ENCODE results near the gene LNP1. TPM values are rescaled to one million over a fixed set of nuclear protein-coding genes. Genes with fewer than 3 reads are reported as not detected.
A peak's percentile ranks its signal among the peaks of the same experiment; 100 is the strongest.

LNP1 gene
- total RNA-seq, 1 donor = 2.9 TPM

DNA sequence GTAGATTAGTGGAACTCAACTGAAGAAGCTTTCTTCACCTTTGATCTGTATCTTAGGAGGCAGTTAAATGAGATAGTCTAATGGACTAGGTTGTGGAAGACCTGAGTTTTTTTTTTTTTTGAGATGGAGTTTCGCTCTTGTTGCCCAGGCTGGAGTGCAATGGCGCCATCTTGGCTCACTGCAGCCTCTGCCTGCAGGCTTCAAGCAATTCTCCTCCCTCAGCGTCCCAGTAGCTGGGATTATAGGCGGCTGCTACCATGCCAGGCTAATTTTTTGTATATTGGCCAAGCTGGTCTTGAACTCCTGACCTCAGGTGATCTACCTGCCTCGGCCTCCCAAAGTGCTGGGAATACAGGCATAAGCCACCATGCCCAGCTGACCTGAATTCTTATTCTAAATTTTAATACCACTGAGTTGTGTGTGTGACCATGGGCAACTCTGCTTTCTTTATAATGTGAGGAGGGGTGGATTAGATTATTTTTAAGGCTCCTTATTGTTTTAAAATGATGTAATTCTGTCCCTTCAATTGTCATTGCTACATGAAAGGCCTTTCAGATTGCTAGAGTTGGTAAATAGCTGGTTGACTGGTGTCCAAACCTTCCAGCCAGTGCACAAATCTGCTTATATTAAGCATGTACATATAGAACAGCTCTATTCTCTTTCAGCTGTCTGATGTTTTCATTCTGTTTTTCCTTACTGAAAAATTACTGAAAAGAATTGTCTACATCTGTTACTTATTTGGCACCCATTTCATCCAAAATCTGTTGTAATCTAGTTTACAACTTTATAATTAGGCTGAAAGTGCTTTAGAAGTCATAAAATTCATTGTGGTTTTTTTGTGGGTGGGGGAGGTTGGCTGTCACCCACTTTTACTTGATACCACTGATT is 2.3 kb downstream of the LNP1 start:
- Histone ChIP-seq H3K27ac (ENCODE audit: low read depth, low read length) (no peak overlapping the region), H4K20me1 (ENCODE audit: insufficient read depth, low read length) (peaks cover 19% of the 10 kb centered on the region)
- DNase-seq (ENCODE audit: insufficient read length, low spot score, missing footprints) = no peak

DNA sequence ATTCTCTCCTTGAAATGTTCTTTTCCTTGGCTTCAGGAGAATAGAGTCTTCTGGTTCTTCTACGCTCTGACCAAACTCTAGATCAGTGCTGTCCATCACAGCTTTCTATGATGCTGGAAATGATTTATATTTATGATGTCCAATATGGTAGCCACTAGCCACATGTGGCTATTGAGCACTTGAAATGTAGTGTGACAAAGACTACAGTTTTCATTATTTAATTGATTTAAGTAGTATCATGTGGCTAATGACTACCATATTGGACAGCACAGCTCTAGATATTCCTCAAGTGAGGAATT is 2.9 kb downstream of the LNP1 start:
- H3K9me3 ChIP-seq (ENCODE audit: low read depth, low read length) = peaks cover 1% of the 10 kb centered on the region
- no peak overlapping the region for H3K27ac ChIP-seq (ENCODE audit: low read depth, low read length)
- TF ChIP-seq, protein P1, sequence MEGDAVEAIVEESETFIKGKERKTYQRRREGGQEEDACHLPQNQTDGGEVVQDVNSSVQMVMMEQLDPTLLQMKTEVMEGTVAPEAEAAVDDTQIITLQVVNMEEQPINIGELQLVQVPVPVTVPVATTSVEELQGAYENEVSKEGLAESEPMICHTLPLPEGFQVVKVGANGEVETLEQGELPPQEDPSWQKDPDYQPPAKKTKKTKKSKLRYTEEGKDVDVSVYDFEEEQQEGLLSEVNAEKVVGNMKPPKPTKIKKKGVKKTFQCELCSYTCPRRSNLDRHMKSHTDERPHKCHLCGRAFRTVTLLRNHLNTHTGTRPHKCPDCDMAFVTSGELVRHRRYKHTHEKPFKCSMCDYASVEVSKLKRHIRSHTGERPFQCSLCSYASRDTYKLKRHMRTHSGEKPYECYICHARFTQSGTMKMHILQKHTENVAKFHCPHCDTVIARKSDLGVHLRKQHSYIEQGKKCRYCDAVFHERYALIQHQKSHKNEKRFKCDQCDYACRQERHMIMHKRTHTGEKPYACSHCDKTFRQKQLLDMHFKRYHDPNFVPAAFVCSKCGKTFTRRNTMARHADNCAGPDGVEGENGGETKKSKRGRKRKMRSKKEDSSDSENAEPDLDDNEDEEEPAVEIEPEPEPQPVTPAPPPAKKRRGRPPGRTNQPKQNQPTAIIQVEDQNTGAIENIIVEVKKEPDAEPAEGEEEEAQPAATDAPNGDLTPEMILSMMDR (IDR thresholded peaks at IDR 0.05; ENCODE audit: extremely low read depth, low read depth, low read length) = no peak
- H3K79me2 ChIP-seq (ENCODE audit: insufficient read depth, low read length) = peaks cover 61% of the 10 kb centered on the region
- peak overlapping the region; percentile 100 for H3K4me2 ChIP-seq (ENCODE audit: insufficient read depth, low read length)
- H3K4me3 ChIP-seq (ENCODE audit: insufficient read depth, low read length) = peak overlapping the region; percentile 90
- no peak overlapping the region for H2AFZ ChIP-seq (ENCODE audit: low read length)
- H3K4me1 ChIP-seq (ENCODE audit: insufficient read depth, low read length) = peaks cover 22% of the 10 kb centered on the region
- H3K27me3 ChIP-seq (ENCODE audit: insufficient read depth, low read length) = no peaks in the 10 kb centered on the region
- H3K36me3 ChIP-seq (ENCODE audit: insufficient read depth, low read length) = no peaks in the 10 kb centered on the region
- peaks cover 15% of the 10 kb centered on the region for H4K20me1 ChIP-seq (ENCODE audit: insufficient read depth, low read length)
- no peak for DNase-seq (ENCODE audit: insufficient read length, low spot score, missing footprints)

More for the DNA sequence above, 2.3 kb downstream of the LNP1 start:
- Histone ChIP-seq H3K9me3 (ENCODE audit: low read depth, low read length) (peaks cover 1% of the 10 kb centered on the region), H3K79me2 (ENCODE audit: insufficient read depth, low read length) (peaks cover 66% of the 10 kb centered on the region), H3K4me2 (ENCODE audit: insufficient read depth, low read length) (peak overlapping the region; percentile 100), H3K27me3 (ENCODE audit: insufficient read depth, low read length) (no peaks in the 10 kb centered on the region), H3K36me3 (ENCODE audit: insufficient read depth, low read length) (no peaks in the 10 kb centered on the region), H3K4me3 (ENCODE audit: insufficient read depth, low read length) (peak overlapping the region; percentile 90), H2AFZ (ENCODE audit: low read length) (peak overlapping the region; percentile 71), H3K4me1 (ENCODE audit: insufficient read depth, low read length) (peaks cover 26% of the 10 kb centered on the region)
- TF ChIP-seq, protein P1 (IDR thresholded peaks at IDR 0.05; ENCODE audit: extremely low read depth, low read depth, low read length) = peak; percentile 8

DNA sequence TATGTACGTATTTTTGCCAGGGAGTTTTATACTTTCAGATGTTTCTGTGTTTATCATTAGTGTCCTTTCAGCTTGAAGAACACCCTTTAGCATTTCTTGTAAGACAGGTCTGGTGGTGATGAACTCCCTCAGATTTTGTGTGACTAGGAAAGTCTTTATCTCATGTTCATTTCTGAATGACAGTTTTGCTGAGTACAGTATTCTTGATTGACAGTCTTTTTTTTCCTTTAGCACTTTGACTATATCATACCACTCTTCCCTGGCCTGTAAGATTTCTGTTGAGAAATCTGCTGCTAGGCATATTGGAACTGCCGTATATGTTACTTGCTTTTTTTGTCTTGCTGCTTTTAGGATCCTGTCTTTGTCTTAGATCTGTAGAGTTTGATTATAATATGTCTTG is 5.8 kb downstream of the LNP1 start:
- Histone ChIP-seq H3K4me2 (ENCODE audit: insufficient read depth, low read length) (no peak overlapping the region), H2AFZ (ENCODE audit: low read length) (no peak overlapping the region), H3K36me3 (ENCODE audit: insufficient read depth, low read length) (no peaks in the 10 kb centered on the region), H3K27ac (ENCODE audit: low read depth, low read length) (no peak overlapping the region), H3K27me3 (ENCODE audit: insufficient read depth, low read length) (no peaks in the 10 kb centered on the region), H3K79me2 (ENCODE audit: insufficient read depth, low read length) (peaks cover 35% of the 10 kb centered on the region), H3K4me3 (ENCODE audit: insufficient read depth, low read length) (no peak overlapping the region), H4K20me1 (ENCODE audit: insufficient read depth, low read length) (peaks cover 4% of the 10 kb centered on the region), H3K4me1 (ENCODE audit: insufficient read depth, low read length) (peaks cover 10% of the 10 kb centered on the region), H3K9me3 (ENCODE audit: low read depth, low read length) (peaks cover 1% of the 10 kb centered on the region)
- TF ChIP-seq, protein P1 (IDR thresholded peaks at IDR 0.05; ENCODE audit: extremely low read depth, low read depth, low read length) = no peak
- DNase-seq (ENCODE audit: insufficient read length, low spot score, missing footprints) = no peak

DNA sequence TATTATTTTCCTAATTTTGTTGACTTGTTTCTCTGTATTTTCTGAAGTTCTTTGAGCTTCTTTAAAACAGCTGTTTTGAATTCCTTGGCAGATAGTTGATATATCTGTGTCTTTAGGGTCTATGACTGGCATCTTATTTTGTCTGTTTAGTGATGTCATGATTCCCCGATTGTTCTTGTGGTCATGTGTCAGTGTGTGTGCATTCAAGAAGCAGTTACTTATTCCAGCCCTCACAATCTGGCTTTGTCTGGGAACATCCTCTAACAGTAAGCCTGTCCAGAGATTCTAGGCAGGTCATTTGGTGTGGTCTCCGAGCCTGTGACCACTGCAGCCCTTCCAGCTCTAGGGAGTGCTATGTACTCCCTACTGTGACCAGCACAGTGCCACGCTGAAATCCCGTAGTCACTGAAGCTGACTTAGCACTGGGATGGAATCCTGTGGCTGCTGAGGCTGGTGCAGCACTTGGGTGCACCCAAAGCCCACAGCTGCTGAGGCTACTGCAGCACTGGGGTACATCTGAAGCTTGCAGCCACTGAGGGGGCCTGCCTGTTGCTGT is 6.7 kb downstream of the LNP1 start:
- TF ChIP-seq, protein P1 (IDR thresholded peaks at IDR 0.05; ENCODE audit: extremely low read depth, low read depth, low read length) = no peak
- no peak overlapping the region for H3K4me2 ChIP-seq (ENCODE audit: insufficient read depth, low read length)
- H3K9me3 ChIP-seq (ENCODE audit: low read depth, low read length) = peaks cover 1% of the 10 kb centered on the region
- H3K79me2 ChIP-seq (ENCODE audit: insufficient read depth, low read length) = peaks cover 28% of the 10 kb centered on the region
- H3K27me3 ChIP-seq (ENCODE audit: insufficient read depth, low read length) = no peaks in the 10 kb centered on the region
- H3K4me3 ChIP-seq (ENCODE audit: insufficient read depth, low read length) = no peak overlapping the region
- DNase-seq (ENCODE audit: insufficient read length, low spot score, missing footprints) = no peak
- no peak overlapping the region for H2AFZ ChIP-seq (ENCODE audit: low read length)
- H3K36me3 ChIP-seq (ENCODE audit: insufficient read depth, low read length) = no peaks in the 10 kb centered on the region
- peaks cover 6% of the 10 kb centered on the region for H3K4me1 ChIP-seq (ENCODE audit: insufficient read depth, low read length)
- H4K20me1 ChIP-seq (ENCODE audit: insufficient read depth, low read length) = peaks cover 4% of the 10 kb centered on the region
- no peak overlapping the region for H3K27ac ChIP-seq (ENCODE audit: low read depth, low read length)

Data from osteoblast (primary cell).